ENCODE results near the gene RPN1. TPM values are rescaled to one million over a fixed set of nuclear protein-coding genes. Genes with fewer than 3 reads are reported as not detected.

RPN1 gene
- total and polyA plus RNA-seq, 2 of the 13 experiments (the other 11 are each of a cell fraction or from before 2014, with no cell fraction given), result 290 to 342 TPM

GRCh38 chr3:128613083-128613829 is 37.4 kb downstream of the RPN1 start (continued):
- TF ChIP-seq ZNF687 (CRISPR knock-in tag; IDR thresholded peaks at IDR 0.05) (peak; percentile 49), RBFOX2 (IDR thresholded peaks at IDR 0.05; ENCODE audit: low read depth, low read length) (no peak), RERE (CRISPR knock-in tag; IDR thresholded peaks at IDR 0.05; ENCODE audit: low read depth) (no peak), SETDB1 (CRISPR knock-in tag; IDR thresholded peaks at IDR 0.05; ENCODE audit: borderline replicate concordance) (no peak), ARNTL (CRISPR knock-in tag; IDR thresholded peaks at IDR 0.05) (peak; percentile 91), ATF4 (CRISPR knock-in tag; IDR thresholded peaks at IDR 0.05) (peak in 1 of 2 experiments; percentile 74; a peak in 2 of 4 replicates), ZNF510 (CRISPR knock-in tag; IDR thresholded peaks at IDR 0.05; ENCODE audit: low read depth) (no peak), ZNF768 (CRISPR knock-in tag; IDR thresholded peaks at IDR 0.05) (peak; percentile 49; the same call in 1 of the 2 replicates), FOXK2 (IDR thresholded peaks at IDR 0.05) (no peak), ZNF574 (CRISPR knock-in tag; IDR thresholded peaks at IDR 0.05) (0 out of 2 replicates have a peak, but pooled peaks have one; percentile 22), ELF4 (CRISPR knock-in tag; IDR thresholded peaks at IDR 0.05; ENCODE audit: borderline replicate concordance) (no peak), MNT (IDR thresholded peaks at IDR 0.05) (peak; percentile 48)

Data from HepG2 (cell line).